ENCODE data around the gene ATP9A.
"Not testable (repeated sequence)": the region's sequence is repeated elsewhere in the genome, so short reads cannot be mapped to it uniquely, and the experiment has no call there.

Gene ATP9A

GRCh38 chr20:51691703-51692102 is 76.5 kb downstream of the ATP9A start:
- no peak for DNase-seq

GRCh38 chr20:51688600-51689244 is 79.5 kb downstream of the ATP9A start:
- no peak for DNase-seq

GRCh38 chr20:51687630-51688029 is 80.6 kb downstream of the ATP9A start:
- no peak for DNase-seq

GRCh38 chr20:51687108-51687507 is 81.1 kb downstream of the ATP9A start:
- DNase-seq, result no peak

GRCh38 chr20:51685494-51685893 is 82.7 kb downstream of the ATP9A start:
- not testable (repeated sequence) for DNase-seq

GRCh38 chr20:51680067-51680749 is 88.0 kb downstream of the ATP9A start:
- DNase-seq, result no peak

- no peak for DNase-seq
Observed at GRCh38 chr20:51679254-51679921, 88.8 kb downstream of the ATP9A start.

- DNase-seq, result no peak
Observed at GRCh38 chr20:51678026-51678697, 90.0 kb downstream of the ATP9A start.

- DNase-seq, result no peak
Observed at GRCh38 chr20:51668947-51669346, 99.2 kb downstream of the ATP9A start.

- DNase-seq, result no peak
Observed at GRCh38 chr20:51668515-51668914, 99.7 kb downstream of the ATP9A start.

- no peak for DNase-seq
Observed at GRCh38 chr20:51667491-51667890, 100.7 kb downstream of the ATP9A start.

- no peak for DNase-seq
Observed at GRCh38 chr20:51667002-51667408, 101.2 kb downstream of the ATP9A start.

GRCh38 chr20:51666126-51666525 is 102.1 kb downstream of the ATP9A start:
- no peak for DNase-seq

GRCh38 chr20:51665543-51666118 is 102.6 kb downstream of the ATP9A start:
- DNase-seq, result no peak

GRCh38 chr20:51661609-51662178 is 106.5 kb downstream of the ATP9A start:
- peak; percentile 62 for DNase-seq

GRCh38 chr20:51660672-51661608 is 107.2 kb downstream of the ATP9A start:
- no peak for DNase-seq

GRCh38 chr20:51659491-51660050 is 108.6 kb downstream of the ATP9A start:
- no peak for DNase-seq

GRCh38 chr20:51656726-51657260 is 111.4 kb downstream of the ATP9A start:
- DNase-seq, result no peak

GRCh38 chr20:51656089-51656488 is 112.1 kb downstream of the ATP9A start:
- not testable (repeated sequence) for DNase-seq

- no peak for DNase-seq
Observed at GRCh38 chr20:51654495-51654894, 113.7 kb downstream of the ATP9A start.

GRCh38 chr20:51654060-51654459 is 114.1 kb downstream of the ATP9A start:
- no peak for DNase-seq

All from activated CD8-positive, alpha-beta memory T cell treated with anti-CD3 and anti-CD28 coated beads for 24 hours (primary cell).